ENCODE measurements around the gene IGSF9B. TPM values are rescaled to one million over a fixed set of nuclear protein-coding genes. Genes with fewer than 3 reads are reported as not detected.

IGSF9B gene, protein sequence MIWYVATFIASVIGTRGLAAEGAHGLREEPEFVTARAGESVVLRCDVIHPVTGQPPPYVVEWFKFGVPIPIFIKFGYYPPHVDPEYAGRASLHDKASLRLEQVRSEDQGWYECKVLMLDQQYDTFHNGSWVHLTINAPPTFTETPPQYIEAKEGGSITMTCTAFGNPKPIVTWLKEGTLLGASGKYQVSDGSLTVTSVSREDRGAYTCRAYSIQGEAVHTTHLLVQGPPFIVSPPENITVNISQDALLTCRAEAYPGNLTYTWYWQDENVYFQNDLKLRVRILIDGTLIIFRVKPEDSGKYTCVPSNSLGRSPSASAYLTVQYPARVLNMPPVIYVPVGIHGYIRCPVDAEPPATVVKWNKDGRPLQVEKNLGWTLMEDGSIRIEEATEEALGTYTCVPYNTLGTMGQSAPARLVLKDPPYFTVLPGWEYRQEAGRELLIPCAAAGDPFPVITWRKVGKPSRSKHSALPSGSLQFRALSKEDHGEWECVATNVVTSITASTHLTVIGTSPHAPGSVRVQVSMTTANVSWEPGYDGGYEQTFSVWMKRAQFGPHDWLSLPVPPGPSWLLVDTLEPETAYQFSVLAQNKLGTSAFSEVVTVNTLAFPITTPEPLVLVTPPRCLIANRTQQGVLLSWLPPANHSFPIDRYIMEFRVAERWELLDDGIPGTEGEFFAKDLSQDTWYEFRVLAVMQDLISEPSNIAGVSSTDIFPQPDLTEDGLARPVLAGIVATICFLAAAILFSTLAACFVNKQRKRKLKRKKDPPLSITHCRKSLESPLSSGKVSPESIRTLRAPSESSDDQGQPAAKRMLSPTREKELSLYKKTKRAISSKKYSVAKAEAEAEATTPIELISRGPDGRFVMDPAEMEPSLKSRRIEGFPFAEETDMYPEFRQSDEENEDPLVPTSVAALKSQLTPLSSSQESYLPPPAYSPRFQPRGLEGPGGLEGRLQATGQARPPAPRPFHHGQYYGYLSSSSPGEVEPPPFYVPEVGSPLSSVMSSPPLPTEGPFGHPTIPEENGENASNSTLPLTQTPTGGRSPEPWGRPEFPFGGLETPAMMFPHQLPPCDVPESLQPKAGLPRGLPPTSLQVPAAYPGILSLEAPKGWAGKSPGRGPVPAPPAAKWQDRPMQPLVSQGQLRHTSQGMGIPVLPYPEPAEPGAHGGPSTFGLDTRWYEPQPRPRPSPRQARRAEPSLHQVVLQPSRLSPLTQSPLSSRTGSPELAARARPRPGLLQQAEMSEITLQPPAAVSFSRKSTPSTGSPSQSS (N-terminal part only)
- total RNA-seq (2011; cell fraction: chromatin; rRNA removed; ENCODE audit: low replicate concordance), result 0.07 TPM in 1 of 2 replicates, not detected in the other
- not detected in 2 replicates for total RNA-seq (2011; cell fraction: nucleolus; rRNA removed)
- total RNA-seq (2011; cell fraction: nucleoplasm; rRNA removed), result not detected in 2 replicates
- total RNA-seq (2014; rRNA removed) (not detected in 2 replicates), total RNA-seq (2014; rRNA removed; fragmentation: Illumina TruSeq; extraction: Trizol) (not detected in 2 replicates), total RNA-seq (2015; rRNA removed; fragmentation: Illumina TruSeq; extraction: Trizol) (not detected in 2 replicates), total RNA-seq (2021) (0.04 and 0.09 TPM in 2 replicates), polyA plus RNA-seq (2011; rRNA removed) (not detected in 2 replicates), polyA plus RNA-seq (2014; fragmentation: Illumina TruSeq; extraction: Trizol) (not detected in 2 replicates), polyA plus RNA-seq (2014; fragmentation: Nextera tagmentation; extraction: Ambion mirVana) (not detected), polyA plus RNA-seq (2014; rRNA removed) (not detected in 2 replicates), polyA minus RNA-seq (2011; rRNA and poly(A)+ RNA removed) (not detected in 2 replicates), Bru-seq, nascent RNA (not detected), BruChase-seq, experiment 1, labeled RNA remaining after a 2-hour chase (percentile 6 among the genes with signal in this experiment), BruChase-seq, experiment 2, labeled RNA remaining after a 6-hour chase (percentile 11 among the genes with signal in this experiment)
- polyA plus RNA-seq (2011; cell fraction: cytosol; rRNA removed), result not detected in 2 replicates
- polyA plus RNA-seq (2011; cell fraction: nucleus; rRNA removed), result 0.40 TPM in 1 of 2 replicates, not detected in the other
- 0.07 TPM in 1 of 2 replicates, not detected in the other for polyA plus RNA-seq (2012)
- polyA minus RNA-seq (2011; cell fraction: cytosol; rRNA and poly(A)+ RNA removed), result not detected in 2 replicates
- polyA minus RNA-seq (2011; cell fraction: nucleus; rRNA and poly(A)+ RNA removed), result 0.13 TPM in 1 of 2 replicates, not detected in the other
- long read RNA-seq, experiment 1, result 0 reads
- long read RNA-seq, experiment 2, result 0 reads
- long read RNA-seq, experiment 3, partial matches to known transcripts, result 0 of 1 reads
- long read RNA-seq, experiment 3, other reads (novel, unspliced or antisense), result 1 of 1 reads

DNA sequence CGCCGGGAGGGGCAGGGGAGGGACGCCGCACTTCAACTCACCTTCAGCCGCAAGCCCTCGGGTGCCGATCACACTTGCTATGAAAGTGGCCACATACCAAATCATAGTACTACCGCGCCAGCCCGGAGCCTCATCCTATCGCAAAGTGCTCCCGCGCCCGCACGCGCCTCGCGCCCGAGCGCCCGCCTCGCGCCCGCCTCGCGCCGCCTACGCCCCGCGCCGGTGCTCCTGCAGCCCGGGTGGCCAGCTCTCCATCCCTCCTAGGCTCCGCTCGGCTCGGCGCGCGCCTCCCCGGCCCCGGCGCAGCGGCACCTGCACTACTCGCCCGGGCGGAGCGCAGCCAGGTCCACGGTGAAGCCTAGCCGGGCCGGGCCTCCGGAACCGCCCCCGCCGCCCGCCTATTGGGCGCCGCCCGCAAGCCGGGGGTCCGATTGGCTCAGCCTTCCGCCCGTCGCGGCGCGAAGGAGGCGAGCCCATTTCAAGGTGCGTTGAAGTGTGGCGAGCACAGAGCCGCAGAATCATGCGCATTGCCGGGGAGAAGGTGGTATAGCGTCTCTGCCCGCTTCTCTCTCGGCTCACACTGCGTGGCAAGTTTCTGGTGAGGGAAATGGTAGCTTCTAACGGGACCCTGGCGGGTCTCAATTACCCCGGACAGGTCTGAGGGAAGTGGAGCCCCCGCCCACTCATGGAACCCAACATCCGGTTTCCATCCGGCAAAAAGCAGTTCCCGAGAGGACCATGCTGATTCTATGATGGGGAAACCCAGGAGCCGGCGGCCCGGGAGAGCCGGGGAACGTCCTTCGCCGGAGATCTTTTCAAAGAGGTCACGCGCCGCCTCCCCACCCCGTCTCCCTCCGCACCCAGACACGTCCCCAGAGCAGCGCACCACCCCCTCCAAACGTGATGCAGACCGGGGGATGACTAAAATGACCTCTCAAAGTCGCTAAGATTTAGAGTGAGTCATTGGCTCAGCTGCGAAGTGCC lies at the start of gene IGSF9B:
Gene IGSF9B (minus strand): TSS at position 319 of the 984 bp plus-strand sequence. CDS start 214 bp downstream, at position 105.
- ChIA-PET CTCF (ENCODE audit: low intra/inter-chr PET ratio) (no interaction called here), POLR2A (no interaction called here)
- BruUV-seq (replicated peaks), result no TSS peak
- ATAC-seq (peak; percentile 82), DNase-seq (ENCODE audit: extremely low read depth in 1 of 4, low spot score in 3 of 4) (peak in 3 of 4 experiments; percentile 46 to 54 (median 46)), FAIRE-seq (no peak)
- in situ Hi-C loops (cut with MboI), result no loop called here
- Histone ChIP-seq H3K4me1 (replicated peaks in 1 of 2; ENCODE audit: control insufficient read depth in 2 of 2, insufficient read depth in 2 of 2, low read length in 2 of 2) (peaks cover 0 to 3% of the 10 kb centered on the region in 2 experiments; a peak in 1 of 5 replicates), H3K36me3 (ENCODE audit: control insufficient read depth, insufficient read depth, low read length) (no peaks in the 10 kb centered on the region), H3K27ac (ENCODE audit: extremely low read depth, low read depth, low read length) (no peak within 1 kb of the TSS), H3K4me2 (ENCODE audit: insufficient read depth, low read length) (no peak within 1 kb of the TSS), H3K9me1 (ENCODE audit: control insufficient read depth, insufficient read depth, low read length) (no peaks in the 10 kb centered on the region), H3K9me3 (replicated peaks; ENCODE audit: control insufficient read depth, insufficient read depth, low read depth, low read length) (no peaks in the 10 kb centered on the region), H2AFZ (ENCODE audit: low read depth, low read length) (no peak within 1 kb of the TSS), H3K4me3 (no peak within 1 kb of the TSS), H3K79me2 (ENCODE audit: control insufficient read depth, insufficient read depth, low read length) (no peaks in the 10 kb centered on the region), H3K27me3 (ENCODE audit: control insufficient read depth in 2 of 2, insufficient read depth in 2 of 2, low read length in 2 of 2) (peaks cover 0 to 42% of the 10 kb centered on the region in 2 experiments; a peak in 2 of 5 replicates), H3K9ac (ENCODE audit: insufficient read depth in 1 of 2, low read depth in 2 of 2, low read length in 2 of 2) (no peak within 1 kb of the TSS), H4K20me1 (replicated peaks; ENCODE audit: control insufficient read depth, insufficient read depth, low read length) (peaks cover 6% of the 10 kb centered on the region; the same call in 1 of the 2 replicates)
- intact Hi-C loops (cut with micrococcal nuclease), result no loop called here
- WGBS (ENCODE audit: insufficient coverage, low coverage, missing lambda C conversion rate), result 21% methylated on average over 36 of the region's 100 CpGs
- TF ChIP-seq ZNF311 (CRISPR knock-in tag; IDR thresholded peaks at IDR 0.05), result no peak
- TF ChIP-seq, protein P1, sequence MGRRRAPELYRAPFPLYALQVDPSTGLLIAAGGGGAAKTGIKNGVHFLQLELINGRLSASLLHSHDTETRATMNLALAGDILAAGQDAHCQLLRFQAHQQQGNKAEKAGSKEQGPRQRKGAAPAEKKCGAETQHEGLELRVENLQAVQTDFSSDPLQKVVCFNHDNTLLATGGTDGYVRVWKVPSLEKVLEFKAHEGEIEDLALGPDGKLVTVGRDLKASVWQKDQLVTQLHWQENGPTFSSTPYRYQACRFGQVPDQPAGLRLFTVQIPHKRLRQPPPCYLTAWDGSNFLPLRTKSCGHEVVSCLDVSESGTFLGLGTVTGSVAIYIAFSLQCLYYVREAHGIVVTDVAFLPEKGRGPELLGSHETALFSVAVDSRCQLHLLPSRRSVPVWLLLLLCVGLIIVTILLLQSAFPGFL (CRISPR knock-in tag; IDR thresholded peaks at IDR 0.05), result no peak
- TF ChIP-seq KLF6 (CRISPR knock-in tag; IDR thresholded peaks at IDR 0.05; ENCODE audit: borderline replicate concordance), result no peak
- TF ChIP-seq RBM25 (IDR thresholded peaks at IDR 0.05; ENCODE audit: low read depth, low read length, severe bottlenecking), result peak; percentile 80
- TF ChIP-seq, protein P2, sequence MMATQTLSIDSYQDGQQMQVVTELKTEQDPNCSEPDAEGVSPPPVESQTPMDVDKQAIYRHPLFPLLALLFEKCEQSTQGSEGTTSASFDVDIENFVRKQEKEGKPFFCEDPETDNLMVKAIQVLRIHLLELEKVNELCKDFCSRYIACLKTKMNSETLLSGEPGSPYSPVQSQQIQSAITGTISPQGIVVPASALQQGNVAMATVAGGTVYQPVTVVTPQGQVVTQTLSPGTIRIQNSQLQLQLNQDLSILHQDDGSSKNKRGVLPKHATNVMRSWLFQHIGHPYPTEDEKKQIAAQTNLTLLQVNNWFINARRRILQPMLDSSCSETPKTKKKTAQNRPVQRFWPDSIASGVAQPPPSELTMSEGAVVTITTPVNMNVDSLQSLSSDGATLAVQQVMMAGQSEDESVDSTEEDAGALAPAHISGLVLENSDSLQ (IDR thresholded peaks at IDR 0.05), result peak; percentile 76
- no peak for TF ChIP-seq CCAR2 (IDR thresholded peaks at IDR 0.05; ENCODE audit: low read depth, low read length)
- TF ChIP-seq ZNF174 (CRISPR knock-in tag; IDR thresholded peaks at IDR 0.05), result no peak
